SK-N-SH treated with all-trans-retinoic acid at 6 μM for 48 hours (cell line): Measurements from ENCODE around the gene CADM2.

Experiments
- ARNTL ChIP-seq: fragments of 450-650 bp; formaldehyde crosslinking; IDR thresholded peaks from 2 replicates; pipeline ENCODE4 v1.5.0; 2020; ENCODE audit warnings: low read depth, mild to moderate bottlenecking, moderate library complexity, borderline replicate concordance
- CREB5 ChIP-seq: fragments of 250-450 bp; sonication (Bioruptor Pico); IDR thresholded peaks from 2 replicates; pipeline ENCODE4 v1.5.1; 2020; ENCODE audit warnings: low read depth, mild to moderate bottlenecking, moderate library complexity
- ESRRG ChIP-seq: fragments of 250-450 bp; sonication (Bioruptor Pico); IDR thresholded peaks from 2 replicates; pipeline ENCODE4 v1.6.1; 2021; ENCODE audit warnings: mild to moderate bottlenecking
- GLIS3 ChIP-seq: fragments of 250-450 bp; sonication (Bioruptor Pico); IDR thresholded peaks from 2 replicates; pipeline ENCODE4 v1.5.0; 2020; ENCODE audit warnings: mild to moderate bottlenecking, moderate library complexity
- ISL1 ChIP-seq: fragments of 250-450 bp; sonication (Bioruptor Pico); IDR thresholded peaks from 2 replicates; pipeline ENCODE4 v2.1.2; 2022; ENCODE audit warnings: mild to moderate bottlenecking, moderate library complexity
- POU6F1 ChIP-seq: fragments of 250-450 bp; sonication (Bioruptor Pico); IDR thresholded peaks from 2 replicates; pipeline ENCODE4 v1.8.0; 2021; ENCODE audit warnings: low read depth, mild to moderate bottlenecking, moderate library complexity, borderline replicate concordance
- RARB ChIP-seq: fragments of 250-450 bp; sonication (Bioruptor Pico); IDR thresholded peaks from 2 replicates; pipeline ENCODE4 v1.8.0; 2021; ENCODE audit warnings: mild to moderate bottlenecking, moderate library complexity
- SNAI2 ChIP-seq: fragments of 250-450 bp; sonication (Bioruptor Pico); IDR thresholded peaks from 2 replicates; pipeline ENCODE4 v1.5.0; 2020; ENCODE audit warnings: mild to moderate bottlenecking, moderate library complexity
- ZFP30 ChIP-seq: fragments of 450-650 bp; formaldehyde crosslinking; IDR thresholded peaks from 2 replicates; pipeline ENCODE4 v1.5.0; 2022; ENCODE audit warnings: mild to moderate bottlenecking, moderate library complexity
- TF ChIP-seq, protein P1 (sequence below): fragments of 250-450 bp; sonication (Bioruptor Pico); IDR thresholded peaks from 2 replicates; pipeline ENCODE4 v1.8.0; 2020; ENCODE audit warnings: mild to moderate bottlenecking, moderate library complexity, borderline replicate concordance
- TF ChIP-seq, protein P2 (sequence below): fragments of 250-450 bp; sonication (Bioruptor Pico); IDR thresholded peaks from 2 replicates; pipeline ENCODE4 v1.5.1; 2021; ENCODE audit warnings: mild to moderate bottlenecking, moderate library complexity

- TF ChIP-seq, protein P1, sequence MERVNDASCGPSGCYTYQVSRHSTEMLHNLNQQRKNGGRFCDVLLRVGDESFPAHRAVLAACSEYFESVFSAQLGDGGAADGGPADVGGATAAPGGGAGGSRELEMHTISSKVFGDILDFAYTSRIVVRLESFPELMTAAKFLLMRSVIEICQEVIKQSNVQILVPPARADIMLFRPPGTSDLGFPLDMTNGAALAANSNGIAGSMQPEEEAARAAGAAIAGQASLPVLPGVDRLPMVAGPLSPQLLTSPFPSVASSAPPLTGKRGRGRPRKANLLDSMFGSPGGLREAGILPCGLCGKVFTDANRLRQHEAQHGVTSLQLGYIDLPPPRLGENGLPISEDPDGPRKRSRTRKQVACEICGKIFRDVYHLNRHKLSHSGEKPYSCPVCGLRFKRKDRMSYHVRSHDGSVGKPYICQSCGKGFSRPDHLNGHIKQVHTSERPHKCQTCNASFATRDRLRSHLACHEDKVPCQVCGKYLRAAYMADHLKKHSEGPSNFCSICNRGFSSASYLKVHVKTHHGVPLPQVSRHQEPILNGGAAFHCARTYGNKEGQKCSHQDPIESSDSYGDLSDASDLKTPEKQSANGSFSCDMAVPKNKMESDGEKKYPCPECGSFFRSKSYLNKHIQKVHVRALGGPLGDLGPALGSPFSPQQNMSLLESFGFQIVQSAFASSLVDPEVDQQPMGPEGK (CRISPR knock-in tag) = no peak
- TF ChIP-seq ZFP30 (CRISPR knock-in tag) (no peak), RARB (no peak), ESRRG (no peak), ARNTL (no peak), CREB5 (CRISPR knock-in tag) (no peak), POU6F1 (CRISPR knock-in tag) (no peak), ISL1 (CRISPR knock-in tag) (no peak), GLIS3 (CRISPR knock-in tag) (no peak), SNAI2 (CRISPR knock-in tag) (no peak)
- TF ChIP-seq, protein P2, sequence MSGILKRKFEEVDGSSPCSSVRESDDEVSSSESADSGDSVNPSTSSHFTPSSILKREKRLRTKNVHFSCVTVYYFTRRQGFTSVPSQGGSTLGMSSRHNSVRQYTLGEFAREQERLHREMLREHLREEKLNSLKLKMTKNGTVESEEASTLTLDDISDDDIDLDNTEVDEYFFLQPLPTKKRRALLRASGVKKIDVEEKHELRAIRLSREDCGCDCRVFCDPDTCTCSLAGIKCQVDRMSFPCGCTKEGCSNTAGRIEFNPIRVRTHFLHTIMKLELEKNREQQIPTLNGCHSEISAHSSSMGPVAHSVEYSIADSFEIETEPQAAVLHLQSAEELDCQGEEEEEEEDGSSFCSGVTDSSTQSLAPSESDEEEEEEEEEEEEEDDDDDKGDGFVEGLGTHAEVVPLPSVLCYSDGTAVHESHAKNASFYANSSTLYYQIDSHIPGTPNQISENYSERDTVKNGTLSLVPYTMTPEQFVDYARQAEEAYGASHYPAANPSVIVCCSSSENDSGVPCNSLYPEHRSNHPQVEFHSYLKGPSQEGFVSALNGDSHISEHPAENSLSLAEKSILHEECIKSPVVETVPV (CRISPR knock-in tag) = no peak
Measured at GRCh38 chr3:85960793-85961192, 1002.0 kb downstream of the CADM2 start.
